OCI-LY3 (cell line): Measurements from ENCODE around the gene CYP1A2.

Experiments
- H2AFZ ChIP-seq: fragments of 200-600, 300-600 bp; shearing (Covaris generic); 2 replicates; pipeline ENCODE4 v1.6.0; 2014; ENCODE audit warnings: antibody characterized with exemption, low read depth, low read length
- H3K27ac ChIP-seq: fragments of 200-600, 300-600 bp; sonication (generic); 2 replicates; pipeline ENCODE4 v1.5.1; 2014; ENCODE audit warnings: mild to moderate bottlenecking, low read length, moderate library complexity, mixed read lengths
- H3K27me3 ChIP-seq: fragments of 200-600, 300-600 bp; sonication (generic); 2 replicates; pipeline ENCODE4 v1.6.1; 2014; ENCODE audit warnings: low read depth, low read length, mixed read lengths
- H3K36me3 ChIP-seq: fragments of 200-600, 300-600 bp; sonication (generic); replicated peaks from 2 replicates; pipeline ENCODE3; 2014; ENCODE audit warnings: low read depth, low read length, mixed read lengths
- H3K4me1 ChIP-seq: fragments of 300-600, 200-600 bp; sonication (generic); 2 replicates; pipeline ENCODE4 v1.6.1; 2014; ENCODE audit warnings: low read length, mixed read lengths
- H3K4me2 ChIP-seq: fragments of 200-600, 300-600 bp; sonication (generic); 2 replicates; pipeline ENCODE4 v1.6.1; 2014; ENCODE audit warnings: low read length, mixed read lengths
- H3K4me3 ChIP-seq: fragments of 300-600, 200-600 bp; sonication (generic); 2 replicates; pipeline ENCODE4 v1.5.1; 2014; ENCODE audit warnings: antibody characterized with exemption, mild to moderate bottlenecking, low read length, moderate library complexity
- H3K79me2 ChIP-seq: fragments of 300-600, 200-600 bp; shearing (Covaris generic); 2 replicates; pipeline ENCODE4 v1.6.1; 2014; ENCODE audit warnings: mild to moderate bottlenecking, low read length, mixed read lengths
- H3K9ac ChIP-seq: fragments of 300-600, 200-600 bp; shearing (Covaris generic); 2 replicates; pipeline ENCODE4 v1.6.0; 2014; ENCODE audit warnings: mild to moderate bottlenecking, low read length, moderate library complexity
- H3K9me3 ChIP-seq: fragments of 200-600, 300-600 bp; shearing (Covaris generic); 2 replicates; pipeline ENCODE4 v1.6.1; 2014; ENCODE audit warnings: low read length, mixed read lengths; ENCODE audit not compliant: insufficient read depth
- H4K20me1 ChIP-seq: fragments of 200-600, 300-600 bp; sonication (generic); 2 replicates; pipeline ENCODE4 v1.6.1; 2016; ENCODE audit warnings: low read length, mixed read lengths; ENCODE audit not compliant: insufficient read depth
- EZH2phosphoT487 ChIP-seq: fragments of 200-600 bp; shearing (Covaris generic); IDR thresholded peaks from 2 replicates; pipeline ENCODE4 v1.6.1; 2018; ENCODE audit warnings: antibody characterized with exemption, mixed run types, low read depth
- TF ChIP-seq, protein P1 (sequence below): fragments of 200-600, 300-600 bp; sonication (generic); IDR thresholded peaks from 2 replicates; pipeline ENCODE4 v1.5.1; 2014; ENCODE audit warnings: antibody characterized with exemption, low read length, low read depth

Gene CYP1A2

DNA sequence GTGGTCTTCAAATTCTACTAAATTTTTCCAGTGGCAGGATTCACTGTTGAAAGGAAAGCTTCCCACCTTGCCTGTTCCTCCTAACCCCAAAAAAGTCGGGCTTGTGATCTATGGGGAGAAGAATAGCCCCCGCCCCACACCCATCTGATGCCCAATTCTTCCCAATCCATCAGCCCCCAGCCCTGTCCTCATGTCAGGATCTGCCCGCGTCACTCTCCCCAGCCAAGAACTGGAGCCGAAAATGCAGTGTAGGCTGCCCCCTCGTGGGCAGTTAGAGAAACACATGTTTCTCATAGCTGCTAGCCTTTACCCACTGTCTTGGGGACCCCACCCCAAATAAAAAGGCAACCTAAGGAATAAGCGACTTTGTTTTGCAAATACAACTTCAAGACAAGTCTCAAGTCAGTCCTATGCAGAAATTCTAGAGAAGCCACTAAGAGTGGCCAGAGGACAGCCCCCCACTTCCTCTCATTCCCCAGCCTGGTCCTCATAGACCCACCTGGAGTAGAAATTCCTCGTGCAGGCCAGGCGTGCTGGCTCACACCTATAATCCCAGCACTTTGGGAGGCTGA is 20.2 kb downstream of the CYP1A2 start:
- Histone ChIP-seq H4K20me1 (no peaks in the 10 kb centered on the region), H3K9ac (no peak overlapping the region), H3K79me2 (peaks cover 16% of the 10 kb centered on the region), H3K27me3 (peaks cover 6% of the 10 kb centered on the region; the same call in 1 of the 2 replicates), H3K27ac (no peak overlapping the region), H3K4me1 (peaks cover 37% of the 10 kb centered on the region), H2AFZ (no peak overlapping the region), H3K4me2 (peak overlapping the region; percentile 69), H3K4me3 (peak overlapping the region; percentile 33), H3K9me3 (no peaks in the 10 kb centered on the region), H3K36me3 (no peaks in the 10 kb centered on the region)
- TF ChIP-seq, protein P1, sequence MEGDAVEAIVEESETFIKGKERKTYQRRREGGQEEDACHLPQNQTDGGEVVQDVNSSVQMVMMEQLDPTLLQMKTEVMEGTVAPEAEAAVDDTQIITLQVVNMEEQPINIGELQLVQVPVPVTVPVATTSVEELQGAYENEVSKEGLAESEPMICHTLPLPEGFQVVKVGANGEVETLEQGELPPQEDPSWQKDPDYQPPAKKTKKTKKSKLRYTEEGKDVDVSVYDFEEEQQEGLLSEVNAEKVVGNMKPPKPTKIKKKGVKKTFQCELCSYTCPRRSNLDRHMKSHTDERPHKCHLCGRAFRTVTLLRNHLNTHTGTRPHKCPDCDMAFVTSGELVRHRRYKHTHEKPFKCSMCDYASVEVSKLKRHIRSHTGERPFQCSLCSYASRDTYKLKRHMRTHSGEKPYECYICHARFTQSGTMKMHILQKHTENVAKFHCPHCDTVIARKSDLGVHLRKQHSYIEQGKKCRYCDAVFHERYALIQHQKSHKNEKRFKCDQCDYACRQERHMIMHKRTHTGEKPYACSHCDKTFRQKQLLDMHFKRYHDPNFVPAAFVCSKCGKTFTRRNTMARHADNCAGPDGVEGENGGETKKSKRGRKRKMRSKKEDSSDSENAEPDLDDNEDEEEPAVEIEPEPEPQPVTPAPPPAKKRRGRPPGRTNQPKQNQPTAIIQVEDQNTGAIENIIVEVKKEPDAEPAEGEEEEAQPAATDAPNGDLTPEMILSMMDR, result peak; percentile 96
- no peak for TF ChIP-seq EZH2phosphoT487

DNA sequence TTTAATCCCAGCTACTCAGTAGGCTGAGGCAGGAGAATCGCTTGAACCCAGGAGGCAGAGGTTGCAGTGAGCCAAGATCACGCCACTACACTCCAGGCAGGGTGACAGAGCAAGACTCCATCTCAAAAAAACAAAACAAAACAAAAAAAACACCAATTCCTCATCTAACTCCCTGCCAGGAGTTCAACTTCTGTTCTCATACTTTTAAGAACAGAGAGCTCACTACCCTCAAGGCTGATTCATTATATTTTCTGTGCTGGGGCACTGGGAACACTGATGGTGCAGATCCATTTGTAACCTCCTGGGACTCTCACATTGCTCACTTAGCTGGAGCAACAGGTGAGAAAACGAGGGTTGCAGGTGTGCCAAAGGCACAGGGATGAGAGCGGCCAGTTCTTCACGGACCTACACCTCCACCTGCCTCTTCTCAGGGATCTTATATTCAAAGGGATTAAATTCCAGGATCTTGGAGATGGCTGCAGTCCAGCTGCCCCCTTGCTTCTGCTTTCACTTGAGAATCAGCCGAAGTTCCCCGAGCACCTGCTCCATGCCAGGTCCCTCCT is 20.9 kb downstream of the CYP1A2 start:
- H2AFZ ChIP-seq, result no peak overlapping the region
- H3K36me3 ChIP-seq, result no peaks in the 10 kb centered on the region
- H3K4me3 ChIP-seq, result no peak overlapping the region
- peaks cover 44% of the 10 kb centered on the region for H3K4me1 ChIP-seq
- H3K27ac ChIP-seq, result no peak overlapping the region
- H3K4me2 ChIP-seq, result no peak overlapping the region
- TF ChIP-seq EZH2phosphoT487, result no peak
- TF ChIP-seq, protein P1, result no peak
- H3K27me3 ChIP-seq, result peaks cover 6% of the 10 kb centered on the region; the same call in 1 of the 2 replicates
- peaks cover 22% of the 10 kb centered on the region for H3K79me2 ChIP-seq
- no peaks in the 10 kb centered on the region for H3K9me3 ChIP-seq
- H3K9ac ChIP-seq, result no peak overlapping the region
- H4K20me1 ChIP-seq, result no peaks in the 10 kb centered on the region

DNA sequence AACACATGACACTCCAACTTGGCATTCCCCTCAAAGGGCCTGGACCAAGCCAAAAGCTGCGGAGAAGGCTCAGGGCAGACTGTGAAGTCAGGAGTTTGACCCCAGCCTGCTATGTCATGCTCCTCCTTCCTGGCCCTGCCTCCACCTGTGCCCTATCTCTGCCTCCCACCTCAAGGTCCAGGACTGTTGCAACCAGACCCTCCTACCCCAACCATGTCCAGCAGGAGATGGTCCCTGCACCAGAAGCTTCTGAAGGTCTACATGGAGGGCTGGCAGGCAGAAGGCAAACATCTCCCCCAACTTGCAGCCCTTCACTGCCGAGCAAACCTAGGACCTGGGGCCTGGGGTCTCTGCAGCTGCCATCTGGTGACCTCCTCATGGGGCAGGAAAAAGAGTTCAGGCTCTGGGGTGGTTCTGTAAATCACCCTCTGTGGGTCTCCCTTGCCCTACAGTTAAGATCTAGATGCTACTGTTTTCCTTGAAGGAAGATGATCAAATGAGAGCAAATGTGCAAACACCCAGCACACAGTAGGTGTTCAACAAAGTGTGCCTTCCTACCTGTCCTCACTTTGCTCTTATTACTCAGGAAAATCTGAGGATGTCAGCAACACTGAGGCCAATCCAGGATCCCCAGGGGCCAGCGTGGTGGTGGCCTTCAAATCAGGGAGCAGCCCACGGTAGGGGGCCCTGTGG is 21.7 kb downstream of the CYP1A2 start:
- Histone ChIP-seq H3K27me3 (peaks cover 6% of the 10 kb centered on the region; the same call in 1 of the 2 replicates), H3K9me3 (no peaks in the 10 kb centered on the region), H3K36me3 (no peaks in the 10 kb centered on the region), H3K4me3 (no peak overlapping the region), H3K9ac (peak overlapping the region; percentile 27; the same call in 1 of the 2 replicates), H3K27ac (no peak overlapping the region), H4K20me1 (no peaks in the 10 kb centered on the region), H2AFZ (no peak overlapping the region), H3K4me1 (peaks cover 52% of the 10 kb centered on the region), H3K4me2 (peak overlapping the region; percentile 56; the same call in 1 of the 2 replicates), H3K79me2 (peaks cover 25% of the 10 kb centered on the region)
- TF ChIP-seq, protein P1, result no peak
- no peak for TF ChIP-seq EZH2phosphoT487

DNA sequence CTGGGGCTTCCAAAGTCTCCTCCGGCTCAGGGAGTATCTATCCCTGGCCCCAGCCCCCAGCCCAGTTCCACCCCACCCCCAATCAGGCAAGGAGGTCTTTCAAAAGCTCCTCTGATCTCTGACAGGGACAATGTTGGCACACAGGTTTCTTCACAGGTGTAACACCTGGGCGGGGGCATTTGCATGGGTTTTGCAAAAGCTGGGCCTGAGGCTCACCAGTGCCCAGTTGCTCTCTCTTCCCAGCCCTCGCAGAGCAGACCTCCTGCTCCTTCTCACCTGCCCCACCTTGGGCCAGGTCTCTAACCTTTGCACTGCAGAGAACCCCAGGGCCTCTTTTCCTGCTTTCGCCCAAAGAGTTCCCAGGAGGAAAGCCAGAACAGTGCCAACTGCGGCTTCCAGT is 24.7 kb downstream of the CYP1A2 start:
- no peak overlapping the region for H2AFZ ChIP-seq

More for the DNA sequence above, 24.7 kb downstream of the CYP1A2 start:
- peak overlapping the region; percentile 97 for H3K27ac ChIP-seq
- no peaks in the 10 kb centered on the region for H3K27me3 ChIP-seq
- H3K4me2 ChIP-seq, result peak overlapping the region; percentile 62
- H3K9me3 ChIP-seq, result no peaks in the 10 kb centered on the region
- H3K79me2 ChIP-seq, result peaks cover 43% of the 10 kb centered on the region
- peaks cover 2% of the 10 kb centered on the region for H3K36me3 ChIP-seq
- peaks cover 80% of the 10 kb centered on the region for H3K4me1 ChIP-seq
- peak overlapping the region; percentile 87; the same call in 1 of the 2 replicates for H3K9ac ChIP-seq
- H4K20me1 ChIP-seq, result no peaks in the 10 kb centered on the region
- no peak overlapping the region for H3K4me3 ChIP-seq
- TF ChIP-seq, protein P1, result no peak
- no peak for TF ChIP-seq EZH2phosphoT487
